Prostate gland (tissue), 2 donors: ENCODE data around the gene SPI1. TPM values are rescaled to one million over a fixed set of nuclear protein-coding genes. Genes with fewer than 3 reads are reported as not detected.

Experiments
- DNase-seq: peaks from one replicate; pipeline ENCODE4 v3.0.0-alpha.2; 2019; ENCODE audit warnings: low spot score
- H3K27ac ChIP-seq, 2 donors: fragments of 200-600 bp; sonication (generic); 2 replicates each; pipeline ENCODE4 v1.5.1; 2017 to 2019
- H3K27me3 ChIP-seq: fragments of 200-600 bp; sonication (generic); replicated peaks from 2 replicates; pipeline ENCODE4 v1.5.1; 2019; ENCODE audit not compliant: insufficient read depth
- H3K36me3 ChIP-seq, 2 donors: fragments of 200-600 bp; sonication (generic); 1 replicate in 1 of 2; 2 replicates in 1 of 2; pipeline versions ENCODE4 v1.5.1 to v1.8.1; 2017 to 2019
- H3K4me1 ChIP-seq: fragments of 200-600 bp; sonication (generic); replicated peaks from 2 replicates; pipeline ENCODE4 v1.5.1; 2019
- H3K4me3 ChIP-seq, 2 donors: fragments of 200-600 bp; sonication (generic); 2 replicates each; pipeline ENCODE4 v1.5.1; 2017 to 2019
- H3K9me3 ChIP-seq: fragments of 200-600 bp; sonication (generic); 2 replicates; pipeline ENCODE4 v1.5.1; 2017
- CTCF ChIP-seq, 4 experiments: fragments of 200-600 bp in 2 of 4; fragments of 450-650 bp in 2 of 4; sonication (generic) in 2 of 4; IDR thresholded peaks; 1 replicate in 3 of 4; 2 replicates in 1 of 4; pipeline ENCODE4 v1.5.1; 2016 to 2019; ENCODE audit warnings: antibody characterized with exemption in 4 of 4, mild to moderate bottlenecking in 2 of 4, moderate library complexity in 2 of 4
- POLR2A ChIP-seq: fragments of 450-650 bp; IDR thresholded peaks from one replicate; pipeline ENCODE4 v1.6.1; 2016; ENCODE audit warnings: antibody characterized with exemption, mild to moderate bottlenecking
- POLR2AphosphoS5 ChIP-seq: sonication (generic); formaldehyde crosslinking; IDR thresholded peaks from one replicate; pipeline ENCODE4 v1.6.1; 2017; ENCODE audit warnings: antibody characterized with exemption
- WGBS: methylation state at CpG from one replicate; pipeline ENCODE4 v1.1.5; 2018; 5-methylcytosine and 5-hydroxymethylcytosine counted together
- intact Hi-C: fragments of 100-400 bp; cut with DNase I; formaldehyde crosslinking; loops from one replicate; pipeline ENCODE4 v1.14.2; 2022
- total RNA-seq, 2 donors: library from RNA; depleted of rRNA; stranded (reverse); fragments of >200 nt; gene quantifications; one replicate each; pipeline ENCODE4 v1.1.0, GENCODE V29; 2016

SPI1 gene
- total RNA-seq, 2 donors from 2014 or later, result 6.8 to 13.4 TPM

- no peaks in the 10 kb centered on the region for H3K27me3 ChIP-seq
- WGBS, result 81% methylated on average over 15 of the region's 15 CpGs
- TF ChIP-seq CTCF (IDR thresholded peaks at IDR 0.05) (no peak), POLR2A (no peak), POLR2AphosphoS5 (no peak)
- no peaks in the 10 kb centered on the region for H3K4me1 ChIP-seq
- no peaks in the 10 kb centered on the region for H3K9me3 ChIP-seq
- no peak for DNase-seq
- peak overlapping the region in 1 of 2 donors; percentile 75 for H3K27ac ChIP-seq
- no peaks in the 10 kb centered on the region for H3K36me3 ChIP-seq
- intact Hi-C loops, result loop anchor here (5.0 to 10.0 kb wide), 2 partner anchors 177 to 469 kb away; partner anchors contain the start of gene ARFGAP2
- H3K4me3 ChIP-seq, result no peak overlapping the region
Measured at GRCh38 chr11:47353978-47354774, 24.2 kb downstream of the SPI1 start.

GRCh38 chr11:47352556-47352955 is 25.8 kb downstream of the SPI1 start, which contains the start of gene MYBPC3:
MYBPC3 (minus strand) TSS chr11:47352702; CDS start chr11:47352647, 55 bp downstream.
- H3K36me3 ChIP-seq, result no peaks in the 10 kb centered on the region
- no peaks in the 10 kb centered on the region for H3K9me3 ChIP-seq
- H3K27ac ChIP-seq, result no peak within 1 kb of the TSS
- intact Hi-C loops, result loop anchor here (5.0 to 10.0 kb wide), 2 partner anchors 175 to 468 kb away; partner anchors contain the start of gene ARFGAP2
- 88% methylated on average over 5 of the region's 5 CpGs for WGBS
- H3K27me3 ChIP-seq, result no peaks in the 10 kb centered on the region
- no peak for TF ChIP-seq POLR2A
- TF ChIP-seq POLR2AphosphoS5, result no peak
- no peak for TF ChIP-seq CTCF (IDR thresholded peaks at IDR 0.05)
- H3K4me1 ChIP-seq, result no peaks in the 10 kb centered on the region
- H3K4me3 ChIP-seq, result no peak within 1 kb of the TSS
- no peak for DNase-seq

GRCh38 chr11:47351156-47352126 is 26.9 kb downstream of the SPI1 start:
- H3K27ac ChIP-seq, result no peak overlapping the region
- no peak overlapping the region for H3K4me3 ChIP-seq
- H3K4me1 ChIP-seq, result no peaks in the 10 kb centered on the region
- WGBS, result 81% methylated on average over 29 of the region's 29 CpGs
- H3K36me3 ChIP-seq, result no peaks in the 10 kb centered on the region
- DNase-seq, result no peak
- H3K9me3 ChIP-seq, result no peaks in the 10 kb centered on the region
- intact Hi-C loops, result loop anchor here (5.0 to 10.0 kb wide), 2 partner anchors 174 to 467 kb away; partner anchors contain the start of gene ARFGAP2
- TF ChIP-seq CTCF (IDR thresholded peaks at IDR 0.05), result no peak
- TF ChIP-seq POLR2A, result no peak
- TF ChIP-seq POLR2AphosphoS5, result no peak
- no peaks in the 10 kb centered on the region for H3K27me3 ChIP-seq

GRCh38 chr11:47350315-47350714 is 28.0 kb downstream of the SPI1 start:
- no peak overlapping the region for H3K27ac ChIP-seq
- intact Hi-C loops, result loop anchor here (5.0 to 10.0 kb wide), 2 partner anchors 173 to 466 kb away; partner anchors contain the start of gene ARFGAP2
- no peak overlapping the region for H3K4me3 ChIP-seq
- no peak for DNase-seq
- H3K4me1 ChIP-seq, result no peaks in the 10 kb centered on the region
- no peaks in the 10 kb centered on the region for H3K27me3 ChIP-seq
- no peaks in the 10 kb centered on the region for H3K9me3 ChIP-seq
- TF ChIP-seq POLR2A (no peak), CTCF (IDR thresholded peaks at IDR 0.05) (no peak), POLR2AphosphoS5 (no peak)
- H3K36me3 ChIP-seq, result no peaks in the 10 kb centered on the region
- WGBS, result 81% methylated on average over 9 of the region's 9 CpGs
